ACHN (cell line): ENCODE measurements around the gene PDXP.
"Not testable (repeated sequence)": the region's sequence is repeated elsewhere in the genome, so short reads cannot be mapped to it uniquely, and the experiment has no call there.

Source experiments
- DNase-seq: peaks from one replicate; pipeline ENCODE4 v3.0.0-alpha.2; 2015
- in situ Hi-C: cut with HindIII; loops from 2 replicates; pipeline ENCODE4 v1.10.0; 2017; ENCODE audit warnings: low sequenced_read_pairs, low pct_ligation_motif_present, low pct_unique_long_range_greater_than_20kb

Gene PDXP, protein sequence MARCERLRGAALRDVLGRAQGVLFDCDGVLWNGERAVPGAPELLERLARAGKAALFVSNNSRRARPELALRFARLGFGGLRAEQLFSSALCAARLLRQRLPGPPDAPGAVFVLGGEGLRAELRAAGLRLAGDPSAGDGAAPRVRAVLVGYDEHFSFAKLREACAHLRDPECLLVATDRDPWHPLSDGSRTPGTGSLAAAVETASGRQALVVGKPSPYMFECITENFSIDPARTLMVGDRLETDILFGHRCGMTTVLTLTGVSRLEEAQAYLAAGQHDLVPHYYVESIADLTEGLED

DNA sequence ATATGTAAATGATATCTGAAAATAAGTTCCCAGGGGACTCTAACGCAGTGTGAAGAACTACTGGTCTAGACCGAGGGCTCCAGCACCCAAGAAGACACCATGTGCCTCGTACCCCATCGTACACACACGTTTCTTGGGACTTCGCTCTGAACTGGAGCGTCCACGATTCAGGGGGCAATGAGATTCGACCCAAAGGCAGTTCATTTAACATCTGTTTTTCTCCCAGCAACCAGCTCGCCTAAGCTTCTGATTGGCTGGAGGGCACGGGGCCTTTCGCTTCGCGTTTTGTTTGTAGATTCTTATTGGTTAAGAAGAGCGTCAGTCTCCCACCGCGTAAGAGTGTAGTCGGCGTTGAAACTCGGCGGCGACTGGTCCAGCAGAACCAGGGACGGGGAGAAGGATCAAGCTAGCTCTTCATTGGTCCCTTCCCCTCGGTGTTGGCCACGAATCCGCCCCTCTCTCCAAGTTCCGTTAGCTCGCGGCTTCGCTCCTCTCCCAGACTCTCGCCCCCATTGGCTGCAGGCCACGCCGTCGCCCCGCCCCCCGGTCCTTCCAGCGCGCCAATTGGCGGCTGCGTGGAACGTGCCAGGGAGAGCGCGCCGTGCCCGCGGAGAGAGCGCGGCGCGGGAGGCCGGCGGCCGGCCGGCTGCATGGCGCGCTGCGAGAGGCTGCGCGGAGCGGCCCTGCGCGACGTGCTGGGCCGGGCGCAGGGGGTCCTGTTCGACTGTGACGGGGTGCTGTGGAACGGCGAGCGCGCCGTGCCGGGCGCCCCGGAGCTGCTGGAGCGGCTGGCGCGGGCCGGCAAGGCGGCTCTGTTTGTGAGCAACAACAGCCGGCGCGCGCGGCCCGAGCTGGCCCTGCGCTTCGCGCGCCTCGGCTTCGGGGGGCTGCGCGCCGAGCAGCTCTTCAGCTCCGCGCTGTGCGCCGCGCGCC, at the start of gene PDXP:
Gene PDXP (plus strand): TSS at position 591 of the 933 bp plus-strand sequence. CDS start 60 bp downstream, at position 651.
- in situ Hi-C loops: no loop called here
- peak; percentile 99 for DNase-seq

- in situ Hi-C loops: no loop called here
- DNase-seq: peak; percentile 32
Observed at GRCh38 chr22:37609240-37610152, 49.0 kb upstream of the PDXP start.

DNA sequence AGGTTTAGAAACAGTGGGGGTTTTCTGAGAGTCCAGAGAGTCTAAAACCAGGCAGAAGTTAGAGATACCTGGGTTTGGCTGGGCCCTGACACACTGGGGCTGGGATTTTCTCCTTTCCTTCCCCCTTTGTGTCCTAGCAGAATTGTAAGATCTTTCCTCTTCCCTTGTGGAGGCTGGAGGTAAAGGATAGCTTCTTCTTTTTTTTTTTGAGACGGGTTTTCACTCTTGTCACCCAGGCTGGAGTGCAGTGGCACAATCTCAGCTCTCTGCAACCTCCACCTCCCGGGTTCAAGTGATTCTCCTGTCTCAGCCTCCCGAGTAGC, 48.4 kb upstream of the PDXP start:
- DNase-seq, in situ Hi-C loops: not testable (repeated sequence)

GRCh38 chr22:37610480-37611129, 47.9 kb upstream of the PDXP start:
- DNase-seq: no peak
- in situ Hi-C loops: no loop called here

DNA sequence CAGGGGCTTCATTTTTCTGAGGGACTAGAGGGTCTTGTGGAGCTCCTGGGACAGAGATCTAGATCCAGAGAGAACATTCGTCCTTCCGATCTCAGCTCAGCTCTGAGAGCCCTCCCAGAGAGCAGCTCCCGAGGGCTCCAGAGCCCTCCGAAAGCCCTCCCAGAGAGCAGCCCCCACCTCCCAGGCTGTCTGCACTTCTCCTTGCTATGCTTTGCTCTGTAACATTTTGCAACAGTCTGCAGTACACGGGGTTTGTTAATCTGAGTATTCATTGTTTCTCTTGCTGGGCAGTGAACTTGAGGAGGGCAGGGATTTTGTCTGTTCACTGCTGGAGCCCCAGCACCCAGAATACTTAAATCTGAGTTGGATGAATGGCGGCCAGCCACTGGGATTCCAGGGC, 47.3 kb upstream of the PDXP start:
- DNase-seq: no peak
- in situ Hi-C loops: no loop called here

DNA sequence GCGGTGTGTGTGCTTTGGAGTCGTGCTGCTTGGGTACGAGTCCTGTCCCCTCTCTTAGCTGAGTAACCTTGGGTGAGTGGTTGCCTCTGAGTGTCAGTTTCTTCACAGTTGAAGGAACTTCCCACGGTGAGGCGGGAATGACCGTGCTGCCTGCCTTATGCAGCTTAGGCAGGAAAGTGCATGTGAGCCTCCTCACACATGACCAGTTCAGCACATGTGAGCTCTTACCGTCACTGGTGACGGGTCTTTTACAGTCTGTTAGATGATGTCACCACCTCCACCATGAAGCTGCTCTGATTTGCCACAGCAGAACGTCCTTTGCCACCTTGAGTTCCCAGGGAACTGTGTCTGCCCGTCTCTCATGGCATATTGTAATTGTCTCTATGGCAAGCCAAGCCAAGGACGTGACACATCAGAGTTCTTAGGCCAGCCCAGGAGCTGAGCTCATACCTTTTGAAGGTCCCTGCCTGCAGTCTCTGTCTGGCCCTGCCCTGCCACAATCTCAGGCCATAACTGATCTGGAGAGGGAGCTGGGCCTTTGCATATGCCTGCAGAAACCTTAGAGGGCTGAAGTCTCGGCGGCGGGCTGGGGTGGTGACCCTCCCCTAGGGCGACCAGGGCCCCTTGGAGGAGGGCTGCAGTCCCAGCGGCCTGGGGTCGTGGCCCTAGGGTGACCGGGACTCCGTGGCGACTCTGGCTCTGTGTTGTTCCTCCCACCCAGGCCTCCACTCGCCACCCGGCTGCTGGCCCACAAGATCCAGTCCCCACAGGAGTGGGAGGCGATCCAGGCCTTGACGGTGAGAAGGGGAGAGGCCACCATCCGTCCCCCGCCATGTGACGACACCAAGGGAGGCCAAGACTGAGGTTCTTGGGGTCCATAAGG, 42.1 kb upstream of the PDXP start:
- DNase-seq: no peak

DNA sequence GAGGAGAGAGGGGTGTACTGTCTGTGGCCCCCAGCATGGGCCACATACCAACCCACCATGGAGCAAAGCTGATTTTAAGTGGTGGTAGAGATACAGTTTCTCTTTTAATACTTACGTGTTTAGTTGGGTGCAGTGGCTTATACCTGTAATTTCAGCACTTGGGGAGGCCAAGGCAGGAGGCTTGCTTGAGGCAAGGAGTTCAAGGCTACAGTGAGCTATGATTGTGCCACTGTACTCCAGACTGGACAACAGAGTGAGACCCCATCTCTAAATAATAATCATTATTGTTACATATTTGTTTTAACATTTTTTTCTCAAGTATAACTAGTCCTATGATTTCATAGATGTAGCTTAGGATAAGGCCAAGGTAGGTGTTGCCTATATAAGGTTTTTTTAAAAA, 41.1 kb upstream of the PDXP start:
- in situ Hi-C loops: no loop called here
- DNase-seq: no peak

More for the DNA sequence above, 42.1 kb upstream of the PDXP start:
- in situ Hi-C loops: no loop called here

GRCh38 chr22:37618072-37618656, 40.4 kb upstream of the PDXP start:
- in situ Hi-C loops: no loop called here
- no peak for DNase-seq

DNA sequence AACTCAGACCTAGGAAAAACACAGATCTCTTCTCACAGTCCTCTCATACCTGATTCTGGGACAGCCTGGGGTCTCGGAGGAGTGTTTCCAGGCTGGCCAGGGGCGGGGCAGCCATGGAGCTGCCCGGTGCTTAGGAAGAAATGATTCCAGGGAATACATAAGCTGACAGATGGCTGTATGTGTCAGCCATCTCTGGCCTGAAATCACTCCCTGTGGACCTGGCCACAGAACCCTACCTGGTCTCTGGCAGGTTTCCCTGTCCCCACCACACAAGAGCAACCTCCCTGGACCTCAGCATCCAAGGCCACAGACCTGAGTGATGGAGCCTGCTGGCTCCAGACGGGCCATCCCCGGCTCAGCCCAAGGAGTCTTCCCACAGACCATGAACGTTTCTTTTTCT, 39.8 kb upstream of the PDXP start:
- DNase-seq: no peak
- in situ Hi-C loops: no loop called here

GRCh38 chr22:37619991-37620390, 38.5 kb upstream of the PDXP start:
- in situ Hi-C loops: no loop called here

GRCh38 chr22:37621352-37621860, 37.1 kb upstream of the PDXP start:
- DNase-seq: no peak
- in situ Hi-C loops: no loop called here

More at GRCh38 chr22:37619991-37620390, 38.5 kb upstream of the PDXP start:
- DNase-seq: no peak

GRCh38 chr22:37623075-37624016, 35.2 kb upstream of the PDXP start:
- in situ Hi-C loops: no loop called here
- DNase-seq: peak; percentile 34

DNA sequence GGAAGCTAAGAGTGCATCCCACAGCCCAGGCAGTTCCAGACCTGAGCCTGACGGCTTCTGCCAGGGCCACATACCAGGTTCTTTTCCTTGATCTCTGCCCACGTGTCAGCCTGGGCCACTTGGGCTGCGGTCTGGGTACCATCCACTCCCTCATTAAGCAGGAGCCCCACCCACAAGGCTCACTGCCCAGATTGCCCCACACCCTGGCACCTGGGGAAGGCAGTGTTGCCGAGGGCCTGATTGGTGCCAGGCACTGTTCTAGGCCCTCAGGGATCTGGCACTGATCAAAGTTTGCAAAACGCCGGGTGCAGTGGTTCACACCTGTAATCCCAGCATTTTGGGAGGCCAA, 34.5 kb upstream of the PDXP start:
- no peak for DNase-seq
- in situ Hi-C loops: no loop called here

DNA sequence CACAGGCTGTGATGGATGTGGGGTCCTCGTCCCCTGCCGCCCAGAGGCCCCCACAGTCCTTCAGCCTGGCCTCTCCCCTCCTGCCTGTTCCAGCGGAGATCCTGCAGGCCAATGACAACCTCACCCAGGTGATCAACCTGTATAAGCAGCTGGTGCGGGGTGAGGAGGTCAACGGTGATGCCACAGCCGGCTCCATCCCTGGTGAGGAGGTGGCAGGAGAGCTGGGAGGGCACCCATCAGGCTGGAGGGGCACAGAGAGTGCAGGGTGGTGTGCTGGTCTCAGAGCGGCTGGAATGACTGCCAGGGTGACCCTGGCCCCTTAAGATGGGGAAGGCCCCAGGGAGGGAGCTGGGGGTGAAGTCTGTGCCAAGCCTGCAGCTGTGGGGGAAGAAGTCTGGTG, 33.6 kb upstream of the PDXP start:
- in situ Hi-C loops: no loop called here
- no peak for DNase-seq

- no peak for DNase-seq
- in situ Hi-C loops: no loop called here
Observed at GRCh38 chr22:37625737-37626136, 32.8 kb upstream of the PDXP start.

DNA sequence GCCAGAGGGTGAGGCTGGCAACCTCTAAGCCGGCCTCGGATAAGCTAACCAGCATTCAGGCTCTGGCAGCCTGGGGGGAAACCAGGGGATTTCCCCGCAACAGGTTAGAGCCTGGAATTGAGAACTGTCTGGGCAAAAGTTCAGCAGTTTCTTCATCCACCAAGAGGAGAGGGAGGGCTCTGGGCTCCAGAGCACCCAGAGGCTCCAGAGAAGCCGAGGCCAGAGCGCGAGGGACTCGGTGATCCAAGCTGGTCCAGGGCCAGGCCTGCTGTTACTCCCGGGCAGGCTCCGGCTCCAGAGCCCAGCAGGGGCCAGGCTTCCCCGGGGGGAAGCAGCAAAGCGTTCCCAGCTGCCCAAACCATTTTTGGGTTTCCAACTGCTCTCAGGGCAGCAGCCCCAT, 32.4 kb upstream of the PDXP start:
- in situ Hi-C loops: no loop called here
- DNase-seq: no peak
